ENCODE results near the gene NHSL2. TPM values are rescaled to one million over a fixed set of nuclear protein-coding genes. Genes with fewer than 3 reads are reported as not detected.

The NHSL2 gene
- total and polyA plus RNA-seq, 8 donors, result under 0.01 to 6.4 (median 1.7) TPM

DNA sequence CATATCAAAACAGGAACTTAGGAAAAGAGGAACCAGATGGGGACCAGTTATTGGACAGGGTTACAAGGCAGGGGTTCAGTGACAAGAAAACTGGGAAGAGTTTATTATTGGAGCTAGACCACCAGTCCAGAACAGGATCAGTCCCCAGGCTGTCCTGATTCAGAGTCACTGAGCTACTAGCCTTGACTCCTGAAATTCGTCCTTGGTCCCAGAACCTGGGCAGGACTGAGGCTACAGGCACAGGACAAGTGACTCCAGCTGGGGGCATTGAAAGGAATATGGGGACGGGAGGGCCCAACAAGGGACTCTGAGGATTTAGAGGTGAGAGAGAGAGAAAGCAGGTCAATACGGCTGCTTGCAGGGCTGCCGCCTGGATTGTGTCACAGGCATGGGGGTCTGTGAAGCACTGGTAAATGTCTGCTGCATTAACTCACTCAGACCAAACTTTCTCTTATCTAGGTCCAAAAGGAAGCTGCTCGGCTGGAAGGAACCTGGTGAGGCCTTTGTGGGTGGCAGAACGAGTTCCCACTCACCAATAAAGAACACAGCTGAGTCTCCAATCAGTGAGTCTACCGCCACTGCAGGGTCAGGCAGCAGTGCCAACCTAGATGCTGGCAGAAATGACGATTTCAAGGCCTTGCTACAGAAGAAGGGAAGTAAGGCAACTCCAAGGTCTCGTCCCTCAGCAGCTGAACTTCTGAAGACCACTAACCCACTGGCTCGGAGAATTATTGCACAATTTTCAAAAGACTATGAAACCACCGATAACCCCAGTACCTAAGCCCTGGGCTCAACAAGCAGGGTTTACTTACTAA, 232.4 kb downstream of the NHSL2 start:
- intact Hi-C loops (cut with DNase I; ENCODE audit: low total_unique reads), result no loop called here
- Histone ChIP-seq H3K36me3 (peaks cover 0 to 28% (median 21%) of the 10 kb centered on the region in 4 donors), H3K4me1 (no peaks in the 10 kb centered on the region), H3K4me3 (no peak overlapping the region), H3K27me3 (peaks cover 0 to 9% (median 0%) of the 10 kb centered on the region in 3 donors), H3K9me3 (no peaks in the 10 kb centered on the region), H3K27ac (no peak overlapping the region)
- TF ChIP-seq POLR2A (IDR thresholded peaks at IDR 0.05), result no peak
- TF ChIP-seq POLR2AphosphoS5 (IDR thresholded peaks at IDR 0.05), result no peak
- TF ChIP-seq EP300 (IDR thresholded peaks at IDR 0.05), result no peak
- TF ChIP-seq, protein P1, sequence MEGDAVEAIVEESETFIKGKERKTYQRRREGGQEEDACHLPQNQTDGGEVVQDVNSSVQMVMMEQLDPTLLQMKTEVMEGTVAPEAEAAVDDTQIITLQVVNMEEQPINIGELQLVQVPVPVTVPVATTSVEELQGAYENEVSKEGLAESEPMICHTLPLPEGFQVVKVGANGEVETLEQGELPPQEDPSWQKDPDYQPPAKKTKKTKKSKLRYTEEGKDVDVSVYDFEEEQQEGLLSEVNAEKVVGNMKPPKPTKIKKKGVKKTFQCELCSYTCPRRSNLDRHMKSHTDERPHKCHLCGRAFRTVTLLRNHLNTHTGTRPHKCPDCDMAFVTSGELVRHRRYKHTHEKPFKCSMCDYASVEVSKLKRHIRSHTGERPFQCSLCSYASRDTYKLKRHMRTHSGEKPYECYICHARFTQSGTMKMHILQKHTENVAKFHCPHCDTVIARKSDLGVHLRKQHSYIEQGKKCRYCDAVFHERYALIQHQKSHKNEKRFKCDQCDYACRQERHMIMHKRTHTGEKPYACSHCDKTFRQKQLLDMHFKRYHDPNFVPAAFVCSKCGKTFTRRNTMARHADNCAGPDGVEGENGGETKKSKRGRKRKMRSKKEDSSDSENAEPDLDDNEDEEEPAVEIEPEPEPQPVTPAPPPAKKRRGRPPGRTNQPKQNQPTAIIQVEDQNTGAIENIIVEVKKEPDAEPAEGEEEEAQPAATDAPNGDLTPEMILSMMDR (IDR thresholded peaks at IDR 0.05), result no peak
- WGBS, 5 donors, result 65 to 85% (median 70%) methylated on average over 5 to 11 of the region's 11 CpGs
- DNase-seq, result no peak

DNA sequence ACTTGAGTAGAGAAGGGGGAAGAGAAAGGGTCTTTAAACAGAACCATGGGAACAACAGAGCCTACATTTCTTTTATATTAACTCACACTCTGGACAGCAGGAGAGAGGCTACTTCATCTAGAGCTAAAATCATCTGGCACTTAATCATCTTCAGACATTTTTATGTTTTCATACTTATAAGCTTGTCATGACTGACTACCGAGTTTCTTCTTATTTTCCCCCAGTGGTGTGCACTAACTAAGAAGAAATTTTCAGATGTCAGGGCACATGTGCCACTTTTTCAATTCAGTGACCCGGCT, 232.9 kb downstream of the NHSL2 start:
- H3K27me3 ChIP-seq, result peaks cover 0 to 9% (median 0%) of the 10 kb centered on the region in 3 donors
- no peak for TF ChIP-seq POLR2A (IDR thresholded peaks at IDR 0.05)
- TF ChIP-seq, protein P1 (IDR thresholded peaks at IDR 0.05), result no peak
- no peak for TF ChIP-seq POLR2AphosphoS5 (IDR thresholded peaks at IDR 0.05)
- TF ChIP-seq EP300 (IDR thresholded peaks at IDR 0.05), result no peak

DNA sequence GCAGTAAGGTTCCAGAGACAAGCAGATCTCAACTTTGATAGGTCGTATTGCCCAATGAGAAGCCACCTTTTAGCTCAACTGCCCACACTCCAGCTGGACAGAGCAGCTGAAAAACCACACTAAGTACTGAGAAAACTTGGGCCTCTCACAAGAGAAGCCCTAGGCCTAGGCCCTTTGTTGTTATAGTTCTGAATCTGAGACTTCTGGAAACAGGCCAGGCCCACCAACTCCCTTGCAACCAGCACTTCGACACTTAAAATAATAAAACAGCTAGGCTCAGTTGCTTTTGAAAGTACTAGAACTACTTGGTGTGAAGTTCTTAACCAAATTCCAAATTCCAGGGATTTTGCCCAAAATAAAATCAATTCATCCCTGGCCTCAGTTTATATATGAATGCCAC, 234.5 kb downstream of the NHSL2 start:
- no peak for TF ChIP-seq POLR2A (IDR thresholded peaks at IDR 0.05)
- TF ChIP-seq, protein P1 (IDR thresholded peaks at IDR 0.05), result no peak
- no peak for TF ChIP-seq EP300 (IDR thresholded peaks at IDR 0.05)
- no peak for TF ChIP-seq POLR2AphosphoS5 (IDR thresholded peaks at IDR 0.05)
- no peak for DNase-seq
- Histone ChIP-seq H3K4me3 (no peak overlapping the region), H3K36me3 (peaks cover 0 to 9% (median 3%) of the 10 kb centered on the region in 4 donors), H3K27me3 (peaks cover 0 to 6% (median 0%) of the 10 kb centered on the region in 3 donors), H3K9me3 (no peaks in the 10 kb centered on the region), H3K4me1 (no peaks in the 10 kb centered on the region), H3K27ac (no peak overlapping the region)
- WGBS, 5 donors, result 28 to 47% (median 38%) methylated on average over 2 of the region's 2 CpGs
- intact Hi-C loops (cut with DNase I; ENCODE audit: low total_unique reads), result no loop called here

More for the DNA sequence above, 232.9 kb downstream of the NHSL2 start:
- 70 to 94% (median 73%) methylated on average over 2 of the region's 2 CpGs for WGBS, 5 donors
- DNase-seq, result no peak
- H3K36me3 ChIP-seq, result peaks cover 0 to 24% (median 17%) of the 10 kb centered on the region in 4 donors
- intact Hi-C loops (cut with DNase I; ENCODE audit: low total_unique reads), result no loop called here
- H3K4me1 ChIP-seq, result no peaks in the 10 kb centered on the region
- H3K4me3 ChIP-seq, result no peak overlapping the region
- H3K27ac ChIP-seq, result no peak overlapping the region
- H3K9me3 ChIP-seq, result no peaks in the 10 kb centered on the region

DNA sequence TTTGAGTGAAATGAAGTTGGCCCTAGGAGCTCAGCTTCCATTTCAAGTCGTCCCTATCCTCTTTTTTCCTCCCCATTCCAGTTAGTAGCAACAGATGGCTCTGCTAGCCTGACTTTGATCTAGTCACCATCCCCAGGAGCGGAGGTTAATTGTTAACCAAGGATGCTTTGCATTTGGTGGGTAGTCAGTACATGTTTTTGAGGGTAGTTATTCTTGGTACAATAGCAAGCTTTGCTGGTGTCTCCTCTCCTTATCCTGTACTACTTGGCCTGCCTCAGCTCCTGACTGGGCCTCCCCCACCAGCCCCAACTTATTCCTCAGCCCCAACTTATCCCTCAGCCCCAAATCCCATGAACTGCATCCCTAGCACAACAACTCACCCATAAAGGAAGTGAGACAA, 235.9 kb downstream of the NHSL2 start:
- TF ChIP-seq POLR2AphosphoS5 (IDR thresholded peaks at IDR 0.05) (no peak), EP300 (IDR thresholded peaks at IDR 0.05) (no peak), POLR2A (IDR thresholded peaks at IDR 0.05) (no peak)
- TF ChIP-seq, protein P1 (IDR thresholded peaks at IDR 0.05), result no peak
- intact Hi-C loops (cut with DNase I; ENCODE audit: low total_unique reads), result no loop called here
- WGBS, 5 donors, result 54 to 87% (median 62%) methylated on average over 2 of the region's 2 CpGs

More for the DNA sequence above, 235.9 kb downstream of the NHSL2 start:
- Histone ChIP-seq H3K36me3 (no peaks in the 10 kb centered on the region), H3K9me3 (no peaks in the 10 kb centered on the region), H3K27ac (no peak overlapping the region), H3K4me3 (no peak overlapping the region), H3K4me1 (no peaks in the 10 kb centered on the region), H3K27me3 (no peaks in the 10 kb centered on the region)
- no peak for DNase-seq
